ENCODE data around the gene COL4A6. TPM values are rescaled to one million over a fixed set of nuclear protein-coding genes. Genes with fewer than 3 reads are reported as not detected.

COL4A6 gene
- total and polyA plus RNA-seq, 4 donors: 10.7 to 39.4 (median 12.1) TPM

DNA sequence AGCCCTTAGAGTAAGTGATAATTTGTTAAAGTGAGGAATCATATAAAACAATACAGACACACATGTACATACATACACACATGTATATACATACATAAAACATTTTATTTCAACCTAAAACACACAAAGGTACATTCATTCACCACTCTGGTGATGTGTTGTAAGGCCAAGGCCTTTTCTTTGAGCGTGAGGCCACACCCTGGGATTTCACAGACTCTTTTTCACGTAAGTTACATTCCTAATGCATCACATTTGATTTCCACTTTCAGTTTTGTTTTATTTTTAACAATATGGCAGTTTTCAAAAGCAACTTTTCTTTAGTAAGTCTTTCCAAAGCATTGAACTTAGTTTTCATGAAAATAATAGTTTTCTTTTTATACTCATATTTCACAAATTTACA is 170.7 kb downstream of the COL4A6 start:
- H3K4me3 ChIP-seq (ENCODE audit: low read depth, low read length): no peak overlapping the region
- 40% methylated on average over 1 of the region's 2 CpGs for WGBS (ENCODE audit: insufficient coverage)
- H3K9me3 ChIP-seq (ENCODE audit: control insufficient read depth, insufficient read depth, low read length): no peaks in the 10 kb centered on the region
- DNase-seq (ENCODE audit: low read depth in 4 of 6, low spot score in 6 of 6): no peak
- H3K36me3 ChIP-seq (ENCODE audit: control insufficient read depth, insufficient read depth, low read length): no peaks in the 10 kb centered on the region
- H3K27ac ChIP-seq (ENCODE audit: low read depth, low read length): no peak overlapping the region
- H3K4me1 ChIP-seq (ENCODE audit: control insufficient read depth, insufficient read depth, low read length): no peaks in the 10 kb centered on the region
- H3K27me3 ChIP-seq (ENCODE audit: control insufficient read depth, insufficient read depth, low read length): peaks cover 2% of the 10 kb centered on the region

DNA sequence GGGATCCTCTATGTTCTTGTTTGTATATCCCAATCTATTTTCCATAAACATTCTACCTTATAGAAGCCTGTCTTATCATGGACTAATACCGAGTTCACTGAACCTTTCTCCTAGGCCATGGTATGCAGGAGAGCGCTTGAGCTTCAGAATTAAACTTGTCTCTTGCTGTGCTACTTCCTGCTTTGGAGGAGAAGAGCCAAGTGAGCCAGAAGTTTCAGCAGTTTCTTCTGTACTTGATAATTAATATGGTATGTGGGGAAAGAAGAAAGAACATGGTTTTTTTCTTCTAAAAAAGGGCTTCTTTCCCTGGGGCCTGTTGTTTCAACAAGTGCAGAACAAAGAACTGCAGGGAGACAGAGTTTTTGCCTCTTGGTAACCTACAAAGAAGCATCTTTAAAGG is 173.8 kb downstream of the COL4A6 start:
- DNase-seq (ENCODE audit: low read depth in 4 of 6, low spot score in 6 of 6): no peak
- WGBS (ENCODE audit: insufficient coverage): 75% methylated on average over 1 of the region's 2 CpGs
- Histone ChIP-seq H3K4me3 (ENCODE audit: low read depth, low read length) (no peak overlapping the region), H3K36me3 (ENCODE audit: control insufficient read depth, insufficient read depth, low read length) (no peaks in the 10 kb centered on the region), H3K9me3 (ENCODE audit: control insufficient read depth, insufficient read depth, low read length) (no peaks in the 10 kb centered on the region), H3K27ac (ENCODE audit: low read depth, low read length) (no peak overlapping the region), H3K27me3 (ENCODE audit: control insufficient read depth, insufficient read depth, low read length) (peaks cover under 1% of the 10 kb centered on the region), H3K4me1 (ENCODE audit: control insufficient read depth, insufficient read depth, low read length) (no peaks in the 10 kb centered on the region)

DNA sequence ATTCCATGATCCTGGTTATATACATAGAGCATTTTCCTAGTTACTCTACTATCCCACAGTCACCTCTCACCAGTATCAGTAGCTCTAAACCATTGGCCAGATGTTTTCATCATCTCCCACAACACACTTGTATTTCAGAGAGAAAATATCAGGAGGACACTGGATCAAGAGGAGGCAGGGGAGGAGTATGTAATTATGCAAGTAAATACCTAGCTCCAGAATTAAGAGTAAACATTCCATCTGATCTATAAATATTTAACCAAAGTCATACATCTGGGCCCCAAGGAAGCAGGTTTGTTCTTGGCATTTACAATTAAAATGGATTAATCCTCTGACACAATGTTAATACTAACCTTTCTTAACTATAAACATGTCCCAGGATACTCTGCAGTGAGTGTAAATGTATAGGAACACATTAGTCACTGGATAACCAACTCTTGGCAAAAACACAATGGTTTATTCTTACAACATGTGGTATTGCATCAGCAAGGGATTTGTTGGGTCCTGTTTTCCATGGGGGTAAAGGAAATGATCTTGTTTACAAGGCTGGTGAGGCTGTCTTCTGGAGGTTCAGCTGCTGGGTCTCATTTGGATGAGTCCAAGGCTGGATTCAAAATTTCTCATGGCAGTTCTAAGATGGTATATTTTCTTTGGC is 176.5 kb downstream of the COL4A6 start:
- no peaks in the 10 kb centered on the region for H3K9me3 ChIP-seq (ENCODE audit: control insufficient read depth, insufficient read depth, low read length)
- H3K36me3 ChIP-seq (ENCODE audit: control insufficient read depth, insufficient read depth, low read length): no peaks in the 10 kb centered on the region
- no peaks in the 10 kb centered on the region for H3K4me1 ChIP-seq (ENCODE audit: control insufficient read depth, insufficient read depth, low read length)
- no peak overlapping the region for H3K4me3 ChIP-seq (ENCODE audit: low read depth, low read length)
- DNase-seq (ENCODE audit: low read depth in 4 of 6, low spot score in 6 of 6): no peak
- H3K27ac ChIP-seq (ENCODE audit: low read depth, low read length): no peak overlapping the region
- H3K27me3 ChIP-seq (ENCODE audit: control insufficient read depth, insufficient read depth, low read length): peaks cover 3% of the 10 kb centered on the region

DNA sequence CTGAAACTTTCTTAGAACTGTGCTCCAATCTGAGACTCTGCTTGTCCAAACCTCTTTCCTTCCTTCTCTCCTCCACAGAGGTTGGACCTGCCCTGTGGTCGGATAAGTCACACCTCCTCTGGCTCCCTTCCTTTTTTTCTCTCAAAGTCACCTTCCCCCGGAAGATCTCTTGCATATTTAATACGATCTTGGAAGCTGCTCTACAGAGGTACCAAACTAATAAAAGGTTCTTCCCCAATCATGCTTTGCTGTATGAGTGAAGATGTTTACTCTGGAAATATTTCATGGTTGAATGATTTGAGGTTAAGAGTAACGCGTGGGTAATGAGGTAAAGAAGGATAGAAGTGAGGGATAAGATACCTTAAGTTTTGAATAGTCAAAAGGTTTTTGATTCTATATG is 180.7 kb downstream of the COL4A6 start:
- Histone ChIP-seq H3K9me3 (ENCODE audit: control insufficient read depth, insufficient read depth, low read length) (no peaks in the 10 kb centered on the region), H3K36me3 (ENCODE audit: control insufficient read depth, insufficient read depth, low read length) (no peaks in the 10 kb centered on the region), H3K4me1 (ENCODE audit: control insufficient read depth, insufficient read depth, low read length) (no peaks in the 10 kb centered on the region), H3K27me3 (ENCODE audit: control insufficient read depth, insufficient read depth, low read length) (peaks cover 3% of the 10 kb centered on the region), H3K27ac (ENCODE audit: low read depth, low read length) (no peak overlapping the region), H3K4me3 (ENCODE audit: low read depth, low read length) (no peak overlapping the region)
- no peak for DNase-seq (ENCODE audit: low read depth in 4 of 6, low spot score in 6 of 6)
- 54% methylated on average over 3 of the region's 5 CpGs for WGBS (ENCODE audit: insufficient coverage)

DNA sequence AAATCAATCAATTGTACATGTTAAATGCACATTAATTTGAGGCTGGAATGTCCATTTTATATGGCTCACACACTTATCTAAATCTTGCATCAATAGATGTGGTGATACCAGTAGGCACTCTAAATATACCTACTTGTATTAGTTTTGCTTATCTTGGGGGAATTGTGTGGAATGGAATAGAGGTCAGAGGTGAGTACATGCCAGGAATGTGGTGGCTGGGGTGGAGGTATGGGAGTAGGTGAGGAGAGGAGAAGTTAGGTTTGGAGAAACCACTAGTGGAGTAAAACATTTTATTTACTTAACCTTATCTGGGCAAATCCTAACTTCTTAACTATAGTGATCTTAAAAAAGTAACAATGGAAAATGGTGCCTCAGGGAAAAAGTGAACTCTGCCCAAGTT is 183.6 kb downstream of the COL4A6 start:
- DNase-seq (ENCODE audit: low read depth in 4 of 6, low spot score in 6 of 6): no peak
- Histone ChIP-seq H3K4me3 (ENCODE audit: low read depth, low read length) (no peak overlapping the region), H3K27me3 (ENCODE audit: control insufficient read depth, insufficient read depth, low read length) (peaks cover 3% of the 10 kb centered on the region), H3K27ac (ENCODE audit: low read depth, low read length) (no peak overlapping the region), H3K4me1 (ENCODE audit: control insufficient read depth, insufficient read depth, low read length) (no peaks in the 10 kb centered on the region), H3K36me3 (ENCODE audit: control insufficient read depth, insufficient read depth, low read length) (no peaks in the 10 kb centered on the region), H3K9me3 (ENCODE audit: control insufficient read depth, insufficient read depth, low read length) (peaks cover 3% of the 10 kb centered on the region)

DNA sequence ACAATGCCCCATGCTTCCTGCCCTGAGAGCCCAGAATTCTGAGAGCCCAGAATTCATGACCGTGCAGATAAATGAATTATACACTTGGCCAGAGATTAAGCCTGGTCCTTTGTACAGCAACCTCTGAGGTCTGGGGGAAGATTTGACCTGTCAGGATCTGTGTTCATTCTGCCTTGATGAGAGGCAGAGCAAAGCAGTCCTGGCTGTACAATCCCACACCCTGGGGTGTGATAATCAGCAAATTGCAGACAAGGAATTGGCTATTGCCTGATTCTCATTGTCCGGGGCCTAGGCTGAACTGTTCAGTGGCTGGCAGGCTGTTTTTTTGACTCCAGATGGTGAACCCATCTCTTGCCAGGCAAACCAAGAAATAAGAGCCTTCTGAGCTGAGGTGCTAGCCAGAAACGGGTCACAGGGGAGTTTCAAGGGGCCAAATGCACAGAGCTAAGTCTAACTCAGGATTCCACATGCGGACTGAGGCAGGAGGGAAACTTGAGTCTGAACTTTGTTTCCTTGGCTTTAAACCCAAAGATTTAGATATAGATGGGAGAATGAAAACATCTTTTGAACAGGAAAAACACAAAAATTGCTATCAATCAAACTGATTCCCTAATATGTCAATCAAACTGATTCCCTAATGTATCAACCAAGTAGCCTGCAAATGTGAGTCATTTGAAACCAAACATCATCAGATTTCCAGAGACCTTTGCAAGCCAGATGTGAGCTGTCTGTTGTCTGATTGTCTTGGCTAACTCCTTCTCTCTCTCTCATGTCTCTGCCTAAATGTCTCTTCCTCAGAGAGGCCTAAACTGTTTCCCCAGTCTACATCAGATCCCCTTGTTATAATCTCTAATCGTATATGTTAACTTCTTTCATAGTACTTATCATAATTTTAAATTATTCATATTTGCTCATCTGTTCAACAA is 187.3 kb downstream of the COL4A6 start:
- H3K4me3 ChIP-seq (ENCODE audit: low read depth, low read length): no peak overlapping the region
- DNase-seq (ENCODE audit: low read depth in 4 of 6, low spot score in 6 of 6): peak in 2 of 6 donors; percentile 3 to 9
- peaks cover 6% of the 10 kb centered on the region for H3K27me3 ChIP-seq (ENCODE audit: control insufficient read depth, insufficient read depth, low read length)
- H3K27ac ChIP-seq (ENCODE audit: low read depth, low read length): no peak overlapping the region
- peaks cover 3% of the 10 kb centered on the region for H3K9me3 ChIP-seq (ENCODE audit: control insufficient read depth, insufficient read depth, low read length)
- H3K4me1 ChIP-seq (ENCODE audit: control insufficient read depth, insufficient read depth, low read length): no peaks in the 10 kb centered on the region
- no peaks in the 10 kb centered on the region for H3K36me3 ChIP-seq (ENCODE audit: control insufficient read depth, insufficient read depth, low read length)
- WGBS (ENCODE audit: insufficient coverage): 45% methylated on average over 3 of the region's 5 CpGs

DNA sequence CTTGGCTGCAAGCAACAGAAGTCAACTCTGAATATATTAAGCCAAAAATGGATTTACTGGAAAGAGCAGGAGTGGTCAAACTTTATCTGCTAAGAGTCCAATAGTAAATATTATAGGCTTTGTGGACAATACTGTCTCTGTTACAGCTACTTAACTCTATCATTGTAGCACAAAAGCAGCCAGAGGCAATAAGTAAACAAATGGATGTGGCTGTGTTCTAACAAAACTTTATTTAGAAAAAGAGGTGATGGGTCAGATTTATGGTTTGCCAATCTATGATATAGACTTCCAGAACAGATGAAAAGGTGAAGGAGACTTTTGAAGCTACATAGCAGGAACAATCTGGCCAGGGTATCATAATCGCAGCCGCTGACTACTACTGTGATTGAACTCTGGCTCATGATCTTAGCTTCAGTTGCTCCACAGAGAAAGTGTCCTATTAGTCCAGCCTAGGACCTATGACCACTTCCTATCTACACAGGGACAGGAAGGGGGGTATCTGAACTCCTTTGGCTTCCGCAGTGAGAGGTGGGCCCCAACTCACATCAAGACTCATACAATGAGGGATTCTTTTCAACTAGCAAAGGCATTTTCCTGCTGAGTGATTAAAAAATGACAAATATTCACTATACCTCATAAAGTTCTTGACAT is 191.8 kb downstream of the COL4A6 start:
- DNase-seq (ENCODE audit: low read depth in 4 of 6, low spot score in 6 of 6): no peak
- H3K9me3 ChIP-seq (ENCODE audit: control insufficient read depth, insufficient read depth, low read length): no peaks in the 10 kb centered on the region
- no peaks in the 10 kb centered on the region for H3K36me3 ChIP-seq (ENCODE audit: control insufficient read depth, insufficient read depth, low read length)
- no peak overlapping the region for H3K27ac ChIP-seq (ENCODE audit: low read depth, low read length)
- peaks cover 6% of the 10 kb centered on the region for H3K27me3 ChIP-seq (ENCODE audit: control insufficient read depth, insufficient read depth, low read length)
- 83% methylated on average over 2 of the region's 3 CpGs for WGBS (ENCODE audit: insufficient coverage)
- no peak overlapping the region for H3K4me3 ChIP-seq (ENCODE audit: low read depth, low read length)
- H3K4me1 ChIP-seq (ENCODE audit: control insufficient read depth, insufficient read depth, low read length): no peaks in the 10 kb centered on the region

DNA sequence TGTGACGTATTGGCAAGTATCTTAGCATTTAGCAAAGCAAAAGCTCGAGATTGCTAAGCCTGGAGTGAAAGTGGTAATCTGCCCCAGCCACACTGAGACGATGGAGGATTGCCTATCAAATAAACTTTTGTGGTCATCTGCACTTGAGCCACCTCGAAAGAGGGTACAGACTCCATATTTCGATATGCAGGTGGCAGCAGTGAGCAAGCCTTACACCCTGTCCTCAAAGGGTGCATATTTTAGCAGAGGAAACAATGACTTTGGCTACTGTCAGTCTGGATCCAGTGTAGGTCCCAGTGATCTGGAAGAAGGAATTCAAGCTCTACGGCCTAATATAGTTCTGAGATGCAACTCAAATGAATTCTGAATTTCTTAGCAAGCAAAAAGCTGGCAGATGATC is 192.8 kb downstream of the COL4A6 start:
- H3K27me3 ChIP-seq (ENCODE audit: control insufficient read depth, insufficient read depth, low read length): peaks cover 6% of the 10 kb centered on the region
- no peak overlapping the region for H3K27ac ChIP-seq (ENCODE audit: low read depth, low read length)
- no peaks in the 10 kb centered on the region for H3K36me3 ChIP-seq (ENCODE audit: control insufficient read depth, insufficient read depth, low read length)
- no peak for DNase-seq (ENCODE audit: low read depth in 4 of 6, low spot score in 6 of 6)
- no peak overlapping the region for H3K4me3 ChIP-seq (ENCODE audit: low read depth, low read length)
- no peaks in the 10 kb centered on the region for H3K9me3 ChIP-seq (ENCODE audit: control insufficient read depth, insufficient read depth, low read length)
- WGBS (ENCODE audit: insufficient coverage): 41% methylated on average over 5 of the region's 6 CpGs
- H3K4me1 ChIP-seq (ENCODE audit: control insufficient read depth, insufficient read depth, low read length): no peaks in the 10 kb centered on the region

DNA sequence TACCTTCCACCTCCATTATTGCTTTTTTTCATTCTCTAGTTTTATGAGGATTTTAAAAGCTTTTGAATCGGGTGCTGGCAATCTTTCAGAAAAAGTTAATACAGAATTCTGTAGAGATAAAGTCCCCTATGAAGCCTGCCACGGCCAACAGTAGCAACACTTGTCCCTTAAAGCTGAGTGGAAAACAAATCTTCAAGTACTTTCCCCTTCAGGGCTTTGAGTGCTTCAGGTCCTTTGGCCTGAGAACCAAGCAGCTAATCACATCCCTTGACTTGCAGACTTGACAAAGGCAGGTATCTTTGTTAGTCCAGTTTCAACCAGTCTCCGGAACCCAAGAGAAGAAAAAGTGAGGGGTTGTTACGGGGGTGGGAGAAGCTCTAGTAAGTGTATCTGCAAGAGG is 202.2 kb downstream of the COL4A6 start:
- H3K27me3 ChIP-seq (ENCODE audit: control insufficient read depth, insufficient read depth, low read length): peaks cover 12% of the 10 kb centered on the region
- no peaks in the 10 kb centered on the region for H3K4me1 ChIP-seq (ENCODE audit: control insufficient read depth, insufficient read depth, low read length)
- no peaks in the 10 kb centered on the region for H3K36me3 ChIP-seq (ENCODE audit: control insufficient read depth, insufficient read depth, low read length)
- no peak for DNase-seq (ENCODE audit: low read depth in 4 of 6, low spot score in 6 of 6)
- H3K9me3 ChIP-seq (ENCODE audit: control insufficient read depth, insufficient read depth, low read length): no peaks in the 10 kb centered on the region
- H3K4me3 ChIP-seq (ENCODE audit: low read depth, low read length): no peak overlapping the region
- 74% methylated on average over 3 of the region's 4 CpGs for WGBS (ENCODE audit: insufficient coverage)
- no peak overlapping the region for H3K27ac ChIP-seq (ENCODE audit: low read depth, low read length)

Measured in spinal cord (tissue), 10 donors.